Psoas muscle (tissue), 8 donors: ENCODE data around the gene CLDN20. TPM values are rescaled to one million over a fixed set of nuclear protein-coding genes. Genes with fewer than 3 reads are reported as not detected.

Source experiments
- ATAC-seq, 4 donors: fragments of 200-7000 bp; cut with Tn5 transposase; one replicate each; pipeline ENCODE4 v1.9.1; 2020; ENCODE audit warnings: moderate library complexity in 3 of 4, mild to moderate bottlenecking in 2 of 4
- DNase-seq, 2 donors: peaks; one replicate each; pipeline ENCODE4 v3.0.0-alpha.2; 2020
- H3K27ac ChIP-seq: fragments of 200-600 bp; one replicate; pipeline ENCODE4 v1.8.0; 2022
- H3K27me3 ChIP-seq, 3 donors: fragments of 200-600 bp in 1 of 3; one replicate each; pipeline versions ENCODE4 v1.6.1 to v1.8.0; 2013 to 2022; ENCODE audit warnings: low read length in 2 of 3, mild to moderate bottlenecking in 2 of 3, moderate library complexity in 1 of 3; ENCODE audit not compliant: insufficient read depth in 3 of 3
- H3K36me3 ChIP-seq, 2 donors: fragments of 200-600 bp in 1 of 2; one replicate each; pipeline versions ENCODE4 v1.6.1 to v1.8.0; 2013 to 2022; ENCODE audit warnings: low read depth in 1 of 2, mild to moderate bottlenecking in 1 of 2, moderate library complexity in 1 of 2; ENCODE audit not compliant: insufficient read depth in 1 of 2
- H3K4me1 ChIP-seq: fragments of 200-600 bp; one replicate; pipeline ENCODE4 v1.8.0; 2022
- H3K4me3 ChIP-seq: fragments of 200-600 bp; one replicate; pipeline ENCODE4 v1.8.0; 2022; ENCODE audit warnings: mild to moderate bottlenecking
- H3K9me3 ChIP-seq: fragments of 200-600 bp; one replicate; pipeline ENCODE4 v1.8.0; 2022
- WGBS, 3 donors: extraction: QIAGEN DNeasy Blood & Tissue Kit; methylation state at CpG; one replicate each; pipeline versions ENCODE4 v1.1.6 to v1.1.7; 2013; 5-methylcytosine and 5-hydroxymethylcytosine counted together
- intact Hi-C, 2 donors: fragments of 100-400 bp; cut with DNase I; formaldehyde crosslinking; loops; one replicate each; pipeline versions ENCODE4 v1.11.0 to v1.14.2; 2022
- polyA plus RNA-seq, 3 donors: library from polyadenylated mRNA; stranded (reverse); fragments of 200-250 nt; gene quantifications; one replicate each; pipeline ENCODE4 v1.2.3, GENCODE V29; 2013
- total RNA-seq, 4 donors: library from RNA; stranded (reverse); fragmentation: NEBNext Ultra II Directional in 2 of 4; extraction: Animal tissue kit (Norgen Biotek cat#: 25700) in 2 of 4; gene quantifications; one replicate each; pipeline versions ENCODE4 v1.2.1 to v1.2.4, GENCODE V29; 2021 to 2023
- TF ChIP-seq, protein P1 (sequence below): fragments of 200-600 bp; IDR thresholded peaks from one replicate; pipeline ENCODE4 v1.8.0; 2022; ENCODE audit warnings: antibody characterized with exemption
- donor health status: healthy with polysubstance abuse.
- donor health status: DM: no; HTN: no; CAD: no; lungs with moderate emphysema.
- donor health status: Bipolar disorder and iron deficiency.
- donor health status: healthy.
- donor health status: DM: yes; HTN: yes; CAD: no.
- donor health status: DM: no; HTN: no; CAD: no.
- donor health status: DM: no; HTN: no; CAD: no.
- donor health status: DM: yes; HTN: yes; CAD: no.

Gene CLDN20
- total and polyA plus RNA-seq, 7 donors: 0.05 TPM; not detected in 6

- Histone ChIP-seq H3K4me1 (peaks cover 40% of the 10 kb centered on the region), H3K27ac (peak overlapping the region; percentile 69), H3K9me3 (no peaks in the 10 kb centered on the region), H3K36me3 (no peaks in the 10 kb centered on the region), H3K4me3 (no peak overlapping the region), H3K27me3 (no peaks in the 10 kb centered on the region)
- DNase-seq (no peak), ATAC-seq (peak in 3 of 4 donors; percentile 58 to 69 (median 63))
- 31 to 52% (median 34%) methylated on average over 3 of the region's 3 CpGs for WGBS, 3 donors
- intact Hi-C loops: no loop called here
- TF ChIP-seq, protein P1, sequence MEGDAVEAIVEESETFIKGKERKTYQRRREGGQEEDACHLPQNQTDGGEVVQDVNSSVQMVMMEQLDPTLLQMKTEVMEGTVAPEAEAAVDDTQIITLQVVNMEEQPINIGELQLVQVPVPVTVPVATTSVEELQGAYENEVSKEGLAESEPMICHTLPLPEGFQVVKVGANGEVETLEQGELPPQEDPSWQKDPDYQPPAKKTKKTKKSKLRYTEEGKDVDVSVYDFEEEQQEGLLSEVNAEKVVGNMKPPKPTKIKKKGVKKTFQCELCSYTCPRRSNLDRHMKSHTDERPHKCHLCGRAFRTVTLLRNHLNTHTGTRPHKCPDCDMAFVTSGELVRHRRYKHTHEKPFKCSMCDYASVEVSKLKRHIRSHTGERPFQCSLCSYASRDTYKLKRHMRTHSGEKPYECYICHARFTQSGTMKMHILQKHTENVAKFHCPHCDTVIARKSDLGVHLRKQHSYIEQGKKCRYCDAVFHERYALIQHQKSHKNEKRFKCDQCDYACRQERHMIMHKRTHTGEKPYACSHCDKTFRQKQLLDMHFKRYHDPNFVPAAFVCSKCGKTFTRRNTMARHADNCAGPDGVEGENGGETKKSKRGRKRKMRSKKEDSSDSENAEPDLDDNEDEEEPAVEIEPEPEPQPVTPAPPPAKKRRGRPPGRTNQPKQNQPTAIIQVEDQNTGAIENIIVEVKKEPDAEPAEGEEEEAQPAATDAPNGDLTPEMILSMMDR: no peak
Measured at GRCh38 chr6:155273431-155273830, 9.6 kb downstream of the CLDN20 start.

DNA sequence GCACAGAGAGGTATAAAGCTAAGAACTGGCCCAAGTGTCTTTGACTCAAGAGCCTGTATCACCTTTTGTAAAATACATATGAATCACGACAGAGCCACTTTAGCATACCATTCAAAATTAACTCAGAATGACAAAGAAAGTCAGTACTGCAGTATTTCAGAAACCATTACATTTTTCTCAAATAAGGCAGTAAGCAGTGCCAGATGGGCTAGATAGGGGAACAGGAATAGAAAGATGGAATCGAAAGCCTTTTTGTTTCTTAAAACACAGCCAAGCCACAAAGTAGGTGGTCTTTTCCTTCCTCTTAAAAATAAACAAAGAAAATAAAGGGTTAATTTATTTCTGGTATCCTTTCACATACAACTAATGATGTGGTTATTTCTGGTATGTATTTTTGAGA is 10.3 kb downstream of the CLDN20 start:
- DNase-seq: no peak
- intact Hi-C loops: no loop called here
- ATAC-seq: no peak
- Histone ChIP-seq H3K4me3 (no peak overlapping the region), H3K27me3 (no peaks in the 10 kb centered on the region), H3K9me3 (no peaks in the 10 kb centered on the region), H3K4me1 (peaks cover 44% of the 10 kb centered on the region), H3K36me3 (no peaks in the 10 kb centered on the region), H3K27ac (peak overlapping the region; percentile 69)
- WGBS, 3 donors: 48 to 73% (median 61%) methylated on average over 2 of the region's 2 CpGs
- TF ChIP-seq, protein P1: no peak

GRCh38 chr6:155274533-155274932 is 10.7 kb downstream of the CLDN20 start:
- no peaks in the 10 kb centered on the region for H3K9me3 ChIP-seq
- no peaks in the 10 kb centered on the region for H3K36me3 ChIP-seq
- no peak for DNase-seq
- no peak overlapping the region for H3K4me3 ChIP-seq
- intact Hi-C loops: no loop called here
- peaks cover 44% of the 10 kb centered on the region for H3K4me1 ChIP-seq
- no peaks in the 10 kb centered on the region for H3K27me3 ChIP-seq
- TF ChIP-seq, protein P1: no peak
- peak; percentile 49 to 59 (median 52) for ATAC-seq
- WGBS, 3 donors: 58 to 73% (median 69%) methylated on average over 1 of the region's 1 CpG
- peak overlapping the region; percentile 69 for H3K27ac ChIP-seq

GRCh38 chr6:155275808-155276480 is 12.1 kb downstream of the CLDN20 start:
- Histone ChIP-seq H3K27me3 (no peaks in the 10 kb centered on the region), H3K4me3 (no peak overlapping the region), H3K36me3 (no peaks in the 10 kb centered on the region), H3K9me3 (no peaks in the 10 kb centered on the region), H3K27ac (peak overlapping the region; percentile 69), H3K4me1 (peaks cover 44% of the 10 kb centered on the region)
- intact Hi-C loops: no loop called here
- 60 to 76% (median 63%) methylated on average over 10 of the region's 10 CpGs for WGBS, 3 donors
- TF ChIP-seq, protein P1: no peak
- DNase-seq: no peak
- peak in 3 of 4 donors; percentile 18 to 20 (median 19) for ATAC-seq

- H3K4me3 ChIP-seq: no peak overlapping the region
- TF ChIP-seq, protein P1: no peak
- ATAC-seq: no peak
- no peaks in the 10 kb centered on the region for H3K36me3 ChIP-seq
- peak overlapping the region; percentile 69 for H3K27ac ChIP-seq
- intact Hi-C loops: no loop called here
- H3K27me3 ChIP-seq: no peaks in the 10 kb centered on the region
- peaks cover 45% of the 10 kb centered on the region for H3K4me1 ChIP-seq
- DNase-seq: no peak
- no peaks in the 10 kb centered on the region for H3K9me3 ChIP-seq
Measured at GRCh38 chr6:155276638-155277037, 12.8 kb downstream of the CLDN20 start.
